ENCODE data around the gene SERPINB7. TPM values are rescaled to one million over a fixed set of nuclear protein-coding genes. Genes with fewer than 3 reads are reported as not detected.

SERPINB7 gene
- total and polyA plus RNA-seq, 4 donors: 0.12 to 1.6 (median 0.19) TPM

DNA sequence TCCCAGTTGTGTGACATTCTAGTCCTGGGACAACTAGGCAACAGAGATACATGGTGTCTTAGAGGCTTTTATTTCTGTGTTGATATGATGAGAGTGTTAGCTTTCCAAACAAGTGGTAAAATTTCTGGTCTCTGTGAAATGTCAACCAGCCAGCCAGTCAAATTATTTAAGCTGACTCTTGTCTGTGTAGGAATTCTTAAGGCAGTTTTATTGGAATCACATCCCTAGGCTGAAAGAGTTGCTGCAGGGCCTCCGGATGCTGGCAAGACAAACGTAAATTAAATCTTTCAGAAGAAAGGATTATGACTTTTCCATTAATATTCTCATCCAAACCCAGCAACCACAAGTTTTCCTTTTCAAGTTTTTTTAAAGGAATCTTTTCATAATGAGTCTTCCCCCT lies 44.6 kb downstream of the SERPINB7 start:
- no peak overlapping the region for H3K27ac ChIP-seq (ENCODE audit: low read depth in 1 of 2, low read length in 1 of 2)
- 74 to 86% methylated on average over 2 of the region's 2 CpGs for WGBS, 2 donors
- H3K4me3 ChIP-seq: no peak overlapping the region
- H3K9ac ChIP-seq (ENCODE audit: insufficient read depth in 1 of 2, low read length in 2 of 2): no peak overlapping the region
- H3K4me1 ChIP-seq (ENCODE audit: control insufficient read depth in 5 of 5, insufficient read depth in 5 of 5, low read length in 5 of 5): peaks cover 0 to 5% (median 0%) of the 10 kb centered on the region in 5 donors
- no peak for ATAC-seq (ENCODE audit: insufficient read depth, low FRiP score)
- H3K27me3 ChIP-seq (ENCODE audit: control insufficient read depth in 3 of 3, insufficient read depth in 3 of 3, low read length in 2 of 3): no peaks in the 10 kb centered on the region
- no peaks in the 10 kb centered on the region for H3K36me3 ChIP-seq (ENCODE audit: control insufficient read depth in 4 of 4, insufficient read depth in 4 of 4, low read length in 4 of 4)
- TF ChIP-seq, protein P1, sequence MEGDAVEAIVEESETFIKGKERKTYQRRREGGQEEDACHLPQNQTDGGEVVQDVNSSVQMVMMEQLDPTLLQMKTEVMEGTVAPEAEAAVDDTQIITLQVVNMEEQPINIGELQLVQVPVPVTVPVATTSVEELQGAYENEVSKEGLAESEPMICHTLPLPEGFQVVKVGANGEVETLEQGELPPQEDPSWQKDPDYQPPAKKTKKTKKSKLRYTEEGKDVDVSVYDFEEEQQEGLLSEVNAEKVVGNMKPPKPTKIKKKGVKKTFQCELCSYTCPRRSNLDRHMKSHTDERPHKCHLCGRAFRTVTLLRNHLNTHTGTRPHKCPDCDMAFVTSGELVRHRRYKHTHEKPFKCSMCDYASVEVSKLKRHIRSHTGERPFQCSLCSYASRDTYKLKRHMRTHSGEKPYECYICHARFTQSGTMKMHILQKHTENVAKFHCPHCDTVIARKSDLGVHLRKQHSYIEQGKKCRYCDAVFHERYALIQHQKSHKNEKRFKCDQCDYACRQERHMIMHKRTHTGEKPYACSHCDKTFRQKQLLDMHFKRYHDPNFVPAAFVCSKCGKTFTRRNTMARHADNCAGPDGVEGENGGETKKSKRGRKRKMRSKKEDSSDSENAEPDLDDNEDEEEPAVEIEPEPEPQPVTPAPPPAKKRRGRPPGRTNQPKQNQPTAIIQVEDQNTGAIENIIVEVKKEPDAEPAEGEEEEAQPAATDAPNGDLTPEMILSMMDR (IDR thresholded peaks at IDR 0.05; ENCODE audit: control extremely low read depth, extremely low read depth): no peak
- DNase-seq: no peak
- H3K9me3 ChIP-seq (ENCODE audit: control insufficient read depth in 4 of 4, insufficient read depth in 3 of 4, low read length in 3 of 4): peaks cover 0 to 7% (median 1%) of the 10 kb centered on the region in 4 donors

GRCh38 chr18:63820694-63821093 lies 45.5 kb downstream of the SERPINB7 start:
- 80 to 91% methylated on average over 3 of the region's 3 CpGs for WGBS, 2 donors
- H3K36me3 ChIP-seq (ENCODE audit: control insufficient read depth in 4 of 4, insufficient read depth in 4 of 4, low read length in 4 of 4): no peaks in the 10 kb centered on the region
- TF ChIP-seq, protein P1 (IDR thresholded peaks at IDR 0.05; ENCODE audit: control extremely low read depth, extremely low read depth): no peak
- H3K27ac ChIP-seq (ENCODE audit: low read depth in 1 of 2, low read length in 1 of 2): no peak overlapping the region
- H3K9ac ChIP-seq (ENCODE audit: insufficient read depth in 1 of 2, low read length in 2 of 2): no peak overlapping the region
- peaks cover 0 to 5% (median 1%) of the 10 kb centered on the region in 4 donors for H3K9me3 ChIP-seq (ENCODE audit: control insufficient read depth in 4 of 4, insufficient read depth in 3 of 4, low read length in 3 of 4)
- no peaks in the 10 kb centered on the region for H3K27me3 ChIP-seq (ENCODE audit: control insufficient read depth in 3 of 3, insufficient read depth in 3 of 3, low read length in 2 of 3)
- ATAC-seq (ENCODE audit: insufficient read depth, low FRiP score): no peak
- H3K4me1 ChIP-seq (ENCODE audit: control insufficient read depth in 5 of 5, insufficient read depth in 5 of 5, low read length in 5 of 5): peaks cover 0 to 5% (median 0%) of the 10 kb centered on the region in 5 donors
- no peak for DNase-seq
- H3K4me3 ChIP-seq: no peak overlapping the region

- Histone ChIP-seq H3K27ac (ENCODE audit: low read depth in 1 of 2, low read length in 1 of 2) (no peak overlapping the region), H3K4me1 (ENCODE audit: control insufficient read depth in 5 of 5, insufficient read depth in 5 of 5, low read length in 5 of 5) (no peaks in the 10 kb centered on the region), H3K9ac (ENCODE audit: insufficient read depth in 1 of 2, low read length in 2 of 2) (no peak overlapping the region), H3K27me3 (ENCODE audit: control insufficient read depth in 3 of 3, insufficient read depth in 3 of 3, low read length in 2 of 3) (no peaks in the 10 kb centered on the region), H3K36me3 (ENCODE audit: control insufficient read depth in 4 of 4, insufficient read depth in 4 of 4, low read length in 4 of 4) (no peaks in the 10 kb centered on the region), H3K4me3 (no peak overlapping the region), H3K9me3 (ENCODE audit: control insufficient read depth in 4 of 4, insufficient read depth in 3 of 4, low read length in 3 of 4) (no peaks in the 10 kb centered on the region)
- TF ChIP-seq, protein P1 (IDR thresholded peaks at IDR 0.05; ENCODE audit: control extremely low read depth, extremely low read depth): no peak
- ATAC-seq (ENCODE audit: insufficient read depth, low FRiP score): no peak
- DNase-seq: peak in 2 of 3 donors; percentile 4 to 7
- WGBS, 2 donors: 71 to 79% methylated on average over 10 of the region's 10 CpGs
Measured at GRCh38 chr18:63823516-63824219, 48.5 kb downstream of the SERPINB7 start.

GRCh38 chr18:63824220-63824525 lies 49.0 kb downstream of the SERPINB7 start:
- no peak overlapping the region for H3K9ac ChIP-seq (ENCODE audit: insufficient read depth in 1 of 2, low read length in 2 of 2)
- no peak overlapping the region for H3K4me3 ChIP-seq
- H3K36me3 ChIP-seq (ENCODE audit: control insufficient read depth in 4 of 4, insufficient read depth in 4 of 4, low read length in 4 of 4): no peaks in the 10 kb centered on the region
- DNase-seq: no peak
- H3K27me3 ChIP-seq (ENCODE audit: control insufficient read depth in 3 of 3, insufficient read depth in 3 of 3, low read length in 2 of 3): no peaks in the 10 kb centered on the region
- H3K27ac ChIP-seq (ENCODE audit: low read depth in 1 of 2, low read length in 1 of 2): no peak overlapping the region
- TF ChIP-seq, protein P1 (IDR thresholded peaks at IDR 0.05; ENCODE audit: control extremely low read depth, extremely low read depth): no peak
- no peaks in the 10 kb centered on the region for H3K4me1 ChIP-seq (ENCODE audit: control insufficient read depth in 5 of 5, insufficient read depth in 5 of 5, low read length in 5 of 5)
- 92 to 99% methylated on average over 2 of the region's 2 CpGs for WGBS, 2 donors
- no peaks in the 10 kb centered on the region for H3K9me3 ChIP-seq (ENCODE audit: control insufficient read depth in 4 of 4, insufficient read depth in 3 of 4, low read length in 3 of 4)
- ATAC-seq (ENCODE audit: insufficient read depth, low FRiP score): no peak

Measured in lung (tissue), 12 donors.